Natural killer cell treated with Interleukin-12 subunit alpha and Interleukin-12 subunit beta and Interleukin-15 and Interleukin-18, amount 100 ng/mL, for 72 hours (primary cell): Measurements from ENCODE around the gene SDK1. TPM values are rescaled to one million over a fixed set of nuclear protein-coding genes. Genes with fewer than 3 reads are reported as not detected.

ENCODE experiments used
- ATAC-seq, 2 donors: fragments of 150-1000 bp; cut with Tn5 transposase in 1 of 2; sonication (Bioruptor Pico), chemical (Tn5 transposase) in 1 of 2; 2 replicates each; pipeline ENCODE4 v1.10.0; 2021
- DNase-seq: peaks from one replicate; pipeline ENCODE4 v3.0.0; 2022; ENCODE audit warnings: low spot score
- H3K27ac Mint-ChIP-seq, 2 donors: 1 replicate in 1 of 2; 2 replicates in 1 of 2; pipeline ENCODE4 v1.8.0; 2022; ENCODE audit warnings: mixed read lengths in 2 of 2, mild to moderate bottlenecking in 1 of 2, moderate library complexity in 1 of 2
- H3K27me3 Mint-ChIP-seq, 2 donors: 1 replicate in 1 of 2; 2 replicates in 1 of 2; pipeline ENCODE4 v1.8.0; 2022; ENCODE audit warnings: mixed read lengths in 2 of 2
- H3K36me3 Mint-ChIP-seq: one replicate; pipeline ENCODE4 v1.8.0; 2022; ENCODE audit warnings: mixed read lengths
- H3K4me1 Mint-ChIP-seq, 2 donors: 1 replicate in 1 of 2; 2 replicates in 1 of 2; pipeline ENCODE4 v1.8.0; 2022; ENCODE audit warnings: low read depth in 2 of 2, mixed read lengths in 2 of 2, mild to moderate bottlenecking in 1 of 2
- H3K4me3 Mint-ChIP-seq: one replicate; pipeline ENCODE4 v1.8.0; 2022; ENCODE audit warnings: mixed read lengths
- H3K9me3 Mint-ChIP-seq: 2 replicates; pipeline ENCODE4 v1.8.0; 2022; ENCODE audit warnings: mixed read lengths
- total RNA-seq, 2 donors: library from RNA; stranded (reverse); gene quantifications; one replicate each; pipeline ENCODE4 v1.2.3, GENCODE V29; 2022

Gene SDK1
- total RNA-seq, 2 donors from 2014 or later = 0.20 to 0.40 TPM

DNA sequence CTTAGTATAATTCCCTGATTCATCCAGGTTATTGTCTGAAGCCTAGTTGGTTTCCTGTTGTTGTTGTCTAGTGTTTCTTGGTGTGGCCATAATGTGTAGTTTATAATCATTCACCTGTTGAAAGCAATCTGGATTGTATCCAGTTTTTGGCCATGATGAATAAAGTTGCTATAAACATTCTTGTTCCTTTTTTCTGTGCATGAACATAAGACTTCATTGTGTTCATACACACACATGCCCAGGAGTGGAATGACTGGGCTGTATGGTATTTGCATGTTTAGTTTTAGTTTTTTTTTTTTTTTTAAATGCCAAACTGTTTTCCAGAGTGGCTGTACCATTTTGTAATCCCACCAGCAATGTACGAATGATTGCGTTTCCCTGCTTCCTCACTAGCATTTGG lies 349.8 kb downstream of the SDK1 start:
- H3K27ac Mint-ChIP-seq = no peak overlapping the region
- no peaks in the 10 kb centered on the region for H3K36me3 Mint-ChIP-seq
- no peaks in the 10 kb centered on the region for H3K9me3 Mint-ChIP-seq
- DNase-seq = no peak
- H3K4me3 Mint-ChIP-seq = no peak overlapping the region
- peaks cover 26 to 47% of the 10 kb centered on the region in 2 donors for H3K27me3 Mint-ChIP-seq
- no peak for ATAC-seq
- no peaks in the 10 kb centered on the region for H3K4me1 Mint-ChIP-seq

- ATAC-seq (no peak), DNase-seq (no peak)
- Mint-ChIP-seq H3K4me1 (no peaks in the 10 kb centered on the region), H3K4me3 (no peak overlapping the region), H3K27ac (no peak overlapping the region), H3K27me3 (peaks cover 27 to 46% of the 10 kb centered on the region in 2 donors), H3K9me3 (no peaks in the 10 kb centered on the region), H3K36me3 (no peaks in the 10 kb centered on the region)
Observed at GRCh38 chr7:3655635-3656034, 354.6 kb downstream of the SDK1 start.

DNA sequence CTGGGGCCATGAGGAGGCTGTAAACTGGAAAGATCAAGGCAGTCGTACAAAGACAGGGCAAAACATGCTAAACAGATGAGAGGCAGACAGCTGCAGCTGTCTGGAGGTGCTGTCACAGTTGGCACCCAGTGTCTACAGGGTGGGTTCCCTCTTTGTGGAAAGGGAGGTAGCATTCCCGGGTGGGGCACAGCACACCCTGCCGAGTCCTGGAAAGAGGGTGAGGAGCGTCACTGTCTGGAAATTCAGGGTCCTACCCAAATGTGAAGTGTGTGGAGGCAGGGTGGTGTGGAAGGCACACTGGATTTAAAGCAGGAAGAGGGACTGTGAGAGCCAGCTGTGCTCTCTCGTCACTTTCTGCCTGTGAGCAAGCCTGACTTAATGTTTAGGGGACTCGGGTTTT lies 356.2 kb downstream of the SDK1 start:
- Mint-ChIP-seq H3K36me3 (no peaks in the 10 kb centered on the region), H3K27me3 (peaks cover 23 to 35% of the 10 kb centered on the region in 2 donors), H3K9me3 (no peaks in the 10 kb centered on the region), H3K4me3 (no peak overlapping the region), H3K27ac (no peak overlapping the region), H3K4me1 (no peaks in the 10 kb centered on the region)
- ATAC-seq (no peak), DNase-seq (no peak)

- ATAC-seq (no peak), DNase-seq (no peak)
- Mint-ChIP-seq H3K27ac (no peak overlapping the region), H3K4me3 (no peak overlapping the region), H3K27me3 (peaks cover 11 to 20% of the 10 kb centered on the region in 2 donors), H3K4me1 (no peaks in the 10 kb centered on the region), H3K9me3 (no peaks in the 10 kb centered on the region), H3K36me3 (no peaks in the 10 kb centered on the region)
Observed at GRCh38 chr7:3668743-3669142, 367.7 kb downstream of the SDK1 start.

DNA sequence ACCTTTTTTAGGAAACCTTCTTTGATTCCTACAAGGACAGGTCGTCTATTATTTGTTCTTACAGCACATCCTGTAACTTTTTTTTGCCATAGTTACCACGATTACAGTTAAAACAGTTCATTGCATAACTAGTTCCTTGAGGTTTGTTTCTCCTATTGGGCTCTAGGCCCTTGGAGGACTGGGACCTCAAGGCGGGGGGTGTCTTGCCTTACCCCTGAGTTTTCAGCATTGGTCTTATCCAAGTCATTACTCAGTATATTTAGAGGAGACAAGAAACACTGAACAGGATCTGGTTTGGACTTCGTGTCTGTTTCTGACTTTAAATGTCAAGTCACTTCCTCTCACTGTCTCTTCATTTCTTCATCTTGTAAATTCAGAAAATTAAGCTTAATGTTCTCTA lies 369.8 kb downstream of the SDK1 start:
- Mint-ChIP-seq H3K4me3 (no peak overlapping the region), H3K27me3 (peaks cover 12 to 23% of the 10 kb centered on the region in 2 donors), H3K9me3 (no peaks in the 10 kb centered on the region), H3K4me1 (no peaks in the 10 kb centered on the region), H3K36me3 (no peaks in the 10 kb centered on the region), H3K27ac (no peak overlapping the region)
- DNase-seq = no peak
- no peak for ATAC-seq

DNA sequence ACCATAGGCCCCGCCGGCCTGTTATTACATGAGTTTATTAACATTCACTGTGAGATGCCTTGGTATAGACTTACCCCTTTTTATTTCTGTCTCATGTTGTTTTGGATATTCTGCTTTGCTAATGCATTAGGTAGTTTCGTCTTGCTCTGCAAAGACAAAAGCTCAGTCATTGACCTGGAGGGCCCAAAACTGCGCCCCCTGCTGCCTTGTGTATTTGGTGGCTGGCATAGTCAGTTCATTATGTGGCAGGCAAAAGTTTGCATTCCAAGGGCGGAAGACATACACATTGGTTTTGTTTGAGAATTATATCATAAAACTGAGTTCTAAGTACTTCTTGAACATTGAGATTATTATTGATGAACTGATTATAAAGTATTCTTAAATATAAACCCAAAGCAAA lies 372.5 kb downstream of the SDK1 start:
- DNase-seq (no peak), ATAC-seq (no peak)
- no peak overlapping the region for H3K4me3 Mint-ChIP-seq
- H3K27me3 Mint-ChIP-seq = peaks cover 8 to 20% of the 10 kb centered on the region in 2 donors
- no peak overlapping the region for H3K27ac Mint-ChIP-seq
- H3K36me3 Mint-ChIP-seq = no peaks in the 10 kb centered on the region
- H3K9me3 Mint-ChIP-seq = no peaks in the 10 kb centered on the region
- H3K4me1 Mint-ChIP-seq = peaks cover 0 to 2% of the 10 kb centered on the region in 2 donors

DNA sequence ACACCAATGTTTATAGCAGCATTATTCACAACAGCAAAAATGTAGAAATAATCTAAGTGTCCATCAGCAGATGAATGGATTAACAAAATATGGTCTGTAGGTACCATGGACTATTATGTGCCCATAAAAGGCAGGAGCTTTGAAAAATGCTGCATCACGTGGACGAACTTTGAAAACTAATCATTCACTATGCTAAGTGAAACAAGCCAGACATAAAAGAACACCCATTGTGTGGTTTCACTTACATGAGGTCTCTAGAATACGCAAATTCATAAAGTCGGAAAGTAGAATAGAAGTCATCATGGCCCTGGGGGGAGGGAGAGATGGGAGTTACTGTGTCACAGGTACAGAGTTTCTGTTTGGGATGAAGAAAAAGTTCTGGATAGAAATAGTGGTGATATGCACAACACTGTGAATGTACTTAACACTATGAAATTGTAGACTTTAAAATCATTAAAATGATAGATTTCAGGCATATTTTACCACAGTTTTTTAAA lies 377.3 kb downstream of the SDK1 start:
- Mint-ChIP-seq H3K36me3 (no peaks in the 10 kb centered on the region), H3K4me3 (no peak overlapping the region), H3K4me1 (peaks cover 0 to 2% of the 10 kb centered on the region in 2 donors), H3K27ac (no peak overlapping the region), H3K27me3 (peaks cover 20 to 40% of the 10 kb centered on the region in 2 donors), H3K9me3 (no peaks in the 10 kb centered on the region)
- ATAC-seq (no peak), DNase-seq (no peak)

DNA sequence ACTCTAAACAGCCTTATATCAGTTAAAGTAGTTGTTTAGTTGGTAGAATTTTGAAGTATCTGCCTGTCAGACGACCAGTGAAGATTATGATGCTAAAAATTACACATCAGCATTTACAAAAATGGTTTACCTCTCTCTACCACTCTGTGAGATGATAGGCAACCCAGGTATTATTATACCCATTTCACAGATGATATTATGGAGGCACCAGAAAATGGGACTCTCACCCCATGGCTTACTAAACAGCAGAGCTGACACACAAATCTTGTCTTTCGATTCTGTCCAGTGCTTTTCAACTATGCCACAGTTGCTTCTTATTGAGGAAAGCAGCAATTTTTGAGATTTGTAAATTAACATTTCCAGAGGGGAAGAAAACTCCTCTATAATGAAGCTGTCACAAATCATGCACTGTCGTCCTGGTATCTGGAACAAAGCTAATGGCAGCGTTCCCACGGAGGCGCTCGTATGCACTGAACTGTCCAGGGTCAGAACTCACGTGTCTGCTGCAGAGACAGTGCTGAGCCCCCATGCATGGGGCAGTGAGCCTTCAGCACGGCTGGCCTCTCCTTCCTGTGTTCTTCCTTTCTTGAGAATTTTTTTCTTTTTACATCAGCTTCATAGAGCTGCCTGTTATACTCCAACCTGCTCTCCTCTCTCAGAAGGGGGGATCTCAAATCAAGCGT lies 381.1 kb downstream of the SDK1 start:
- H3K36me3 Mint-ChIP-seq = no peaks in the 10 kb centered on the region
- no peak for ATAC-seq
- peaks cover 0 to 2% of the 10 kb centered on the region in 2 donors for H3K4me1 Mint-ChIP-seq
- H3K4me3 Mint-ChIP-seq = no peak overlapping the region
- no peaks in the 10 kb centered on the region for H3K9me3 Mint-ChIP-seq
- H3K27me3 Mint-ChIP-seq = peaks cover 22 to 33% of the 10 kb centered on the region in 2 donors
- H3K27ac Mint-ChIP-seq = no peak overlapping the region
- DNase-seq = no peak

DNA sequence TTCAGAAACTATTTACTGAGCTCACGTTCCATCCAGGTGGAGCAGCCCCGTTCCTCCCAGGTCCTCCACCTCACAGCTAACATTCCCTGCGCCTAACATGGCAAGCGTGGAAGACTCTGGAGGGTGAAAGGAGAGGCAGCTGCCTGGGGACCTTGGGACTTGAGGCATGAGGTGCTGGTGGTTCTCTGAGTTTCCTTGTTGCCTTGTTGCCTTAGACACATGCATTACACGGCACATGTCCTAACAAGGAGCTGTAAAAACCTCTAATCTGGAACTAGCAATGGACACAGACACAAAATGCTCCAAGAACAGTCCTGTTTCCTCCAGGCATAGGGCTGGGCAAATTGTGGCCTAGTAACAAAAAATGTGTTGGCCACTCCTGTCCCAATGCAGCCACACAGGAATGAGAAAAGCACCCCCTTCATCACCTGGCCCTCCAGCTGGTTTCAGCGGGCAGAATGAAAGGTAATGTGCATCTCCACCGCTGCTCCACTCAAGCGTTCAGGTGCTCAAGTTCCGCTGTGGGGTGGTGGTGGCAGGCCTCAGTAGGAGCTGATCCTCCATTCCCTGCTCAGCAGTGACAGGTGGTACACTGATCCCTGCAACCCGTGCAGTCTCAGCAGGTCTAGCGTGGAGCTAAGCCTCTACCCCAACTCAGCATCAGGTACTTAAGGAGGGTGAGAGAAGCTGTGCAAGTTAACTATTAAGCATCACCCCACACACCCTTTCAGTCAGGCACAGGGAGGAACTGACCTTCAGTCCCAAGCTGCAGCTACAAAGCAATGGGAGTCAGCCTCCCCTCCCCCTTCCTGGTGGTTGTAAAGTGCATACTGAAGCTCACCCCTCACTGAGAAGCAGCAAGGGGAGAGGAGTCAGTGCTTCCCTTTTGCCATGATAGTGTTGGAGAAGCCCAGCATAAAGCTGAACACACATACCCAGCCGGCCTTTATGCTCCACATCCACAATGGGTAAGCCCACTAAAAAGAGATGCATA lies 382.8 kb downstream of the SDK1 start:
- H3K9me3 Mint-ChIP-seq = no peaks in the 10 kb centered on the region
- no peaks in the 10 kb centered on the region for H3K36me3 Mint-ChIP-seq
- H3K4me3 Mint-ChIP-seq = no peak overlapping the region
- no peaks in the 10 kb centered on the region for H3K4me1 Mint-ChIP-seq
- ATAC-seq (no peak), DNase-seq (no peak)
- peaks cover 18 to 25% of the 10 kb centered on the region in 2 donors for H3K27me3 Mint-ChIP-seq
- H3K27ac Mint-ChIP-seq = no peak overlapping the region

DNA sequence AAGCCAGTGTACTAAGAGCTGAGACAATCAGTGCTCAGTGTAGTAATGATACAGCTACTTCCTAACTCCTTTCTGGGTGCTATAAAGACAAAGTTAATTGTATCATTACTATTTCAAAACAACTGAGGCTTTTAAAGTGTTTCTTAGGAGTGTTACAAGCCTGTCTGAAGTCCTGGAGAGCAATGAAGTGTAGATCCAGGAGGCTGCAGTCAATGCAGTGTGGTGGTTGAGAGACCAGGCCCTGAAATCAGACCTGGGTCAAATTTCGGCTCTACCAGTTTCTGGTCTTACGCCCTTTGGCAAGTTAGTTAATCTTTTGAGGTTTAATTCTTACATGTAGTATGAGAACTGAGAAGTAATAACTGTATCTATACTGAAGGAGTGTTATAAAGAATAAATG lies 387.0 kb downstream of the SDK1 start:
- DNase-seq = no peak
- Mint-ChIP-seq H3K27ac (no peak overlapping the region), H3K9me3 (no peaks in the 10 kb centered on the region), H3K27me3 (peaks cover 8 to 9% of the 10 kb centered on the region in 2 donors), H3K4me3 (no peak overlapping the region), H3K4me1 (no peaks in the 10 kb centered on the region), H3K36me3 (no peaks in the 10 kb centered on the region)
- ATAC-seq = no peak

DNA sequence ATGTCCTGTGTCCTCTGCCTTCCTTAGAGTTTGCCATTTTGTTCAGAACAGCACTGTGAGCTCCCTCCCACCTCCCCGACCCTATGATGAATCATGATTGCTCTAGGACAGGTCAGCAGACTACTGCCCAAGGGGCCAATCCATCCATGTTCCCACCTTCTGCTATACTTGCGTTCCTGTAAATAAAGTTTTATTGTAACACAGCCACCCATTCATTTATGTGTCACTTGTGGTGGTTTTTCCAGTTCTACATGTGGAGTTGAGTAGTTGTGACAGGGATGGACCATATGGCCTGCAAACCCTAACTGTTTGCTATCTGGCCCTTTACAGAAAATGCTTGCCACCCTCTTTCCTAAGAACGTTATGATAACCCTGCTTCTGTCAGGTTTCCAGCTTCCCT lies 387.8 kb downstream of the SDK1 start:
- Mint-ChIP-seq H3K27ac (no peak overlapping the region), H3K27me3 (peaks cover 12 to 16% of the 10 kb centered on the region in 2 donors), H3K4me3 (no peak overlapping the region), H3K9me3 (no peaks in the 10 kb centered on the region), H3K4me1 (no peaks in the 10 kb centered on the region), H3K36me3 (no peaks in the 10 kb centered on the region)
- ATAC-seq (no peak), DNase-seq (no peak)

DNA sequence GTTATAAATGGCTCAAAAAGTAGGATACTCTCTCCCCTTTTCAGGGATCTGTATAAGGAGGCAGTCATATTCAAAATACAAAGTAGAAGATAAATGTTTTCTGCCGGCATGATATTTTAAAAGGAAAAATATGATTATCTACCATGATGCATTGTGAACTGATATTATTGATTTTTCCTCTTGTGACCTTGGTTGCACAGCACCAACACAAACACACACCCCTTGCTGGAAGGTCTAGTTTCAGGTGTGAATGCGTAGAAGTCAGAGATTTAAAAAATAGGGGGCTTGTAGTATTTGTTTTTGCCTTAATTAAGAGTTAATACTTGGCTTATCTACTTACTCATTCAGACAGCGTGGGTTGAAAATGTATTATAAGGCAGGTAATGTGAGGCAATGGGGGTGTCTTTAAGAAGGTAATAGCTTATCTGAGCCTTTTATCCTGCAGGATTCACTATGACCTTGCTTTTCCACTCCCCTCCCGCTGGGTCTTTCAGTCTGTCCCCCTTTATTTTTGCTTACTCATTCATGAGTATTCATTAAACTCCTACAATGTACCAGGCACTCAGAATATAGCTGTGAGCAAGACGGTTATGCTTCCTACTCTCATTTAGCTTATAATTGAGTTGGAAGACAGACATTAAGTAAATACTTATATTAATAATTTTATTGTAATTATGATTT lies 390.6 kb downstream of the SDK1 start:
- no peak for ATAC-seq
- Mint-ChIP-seq H3K4me3 (no peak overlapping the region), H3K36me3 (no peaks in the 10 kb centered on the region), H3K27me3 (peaks cover 15 to 31% of the 10 kb centered on the region in 2 donors), H3K4me1 (no peaks in the 10 kb centered on the region), H3K9me3 (no peaks in the 10 kb centered on the region), H3K27ac (no peak overlapping the region)
- DNase-seq = no peak

GRCh38 chr7:3695602-3696001 lies 394.6 kb downstream of the SDK1 start:
- H3K27me3 Mint-ChIP-seq = peaks cover 26 to 49% of the 10 kb centered on the region in 2 donors
- no peak for ATAC-seq
- no peak overlapping the region for H3K4me3 Mint-ChIP-seq
- no peaks in the 10 kb centered on the region for H3K9me3 Mint-ChIP-seq
- H3K36me3 Mint-ChIP-seq = no peaks in the 10 kb centered on the region
- H3K27ac Mint-ChIP-seq = no peak overlapping the region
- no peak for DNase-seq
- no peaks in the 10 kb centered on the region for H3K4me1 Mint-ChIP-seq
